K562 (cell line): Measurements from ENCODE around the gene CFDP1. TPM values are rescaled to one million over a fixed set of nuclear protein-coding genes. Genes with fewer than 3 reads are reported as not detected.
A peak's percentile ranks its signal among the peaks of the same experiment; 100 is the strongest.

Experiments used
- BACH1 ChIP-seq: fragments of 200-800 bp; sonication (Bioruptor generic); IDR thresholded peaks from 2 replicates; pipeline ENCODE4 v1.6.1; 2016; ENCODE audit warnings: missing genetic modification characterization, missing compliant biosample characterization
- BCL6 ChIP-seq: fragments of 250-450 bp; sonication (Bioruptor Pico); IDR thresholded peaks from 2 replicates; pipeline ENCODE4 v1.4.0; 2020
- BRD9 ChIP-seq: fragments of 450-650 bp; IDR thresholded peaks from 2 replicates; pipeline ENCODE4 v1.6.1; 2018; ENCODE audit warnings: low read depth; ENCODE audit not compliant: partially characterized antibody
- DDX20 ChIP-seq: fragments of 450-650 bp; IDR thresholded peaks from 2 replicates; pipeline ENCODE4 v1.6.1; 2016; ENCODE audit warnings: missing genetic modification characterization, low read depth, mild to moderate bottlenecking, missing compliant biosample characterization, moderate library complexity
- E2F6 ChIP-seq, 2 experiments: IDR thresholded peaks; 2 replicates each; pipeline ENCODE4 v1.6.1; 2011; ENCODE audit warnings: borderline replicate concordance in 1 of 2, control low read depth in 1 of 2, low read depth in 1 of 2, low read length in 1 of 2, mild to moderate bottlenecking in 1 of 2, mixed read lengths in 1 of 2, moderate library complexity in 1 of 2; ENCODE audit not compliant: insufficient read depth in 1 of 2, insufficient read length in 1 of 2, poor library complexity in 1 of 2, severe bottlenecking in 1 of 2; ENCODE audit errors: extremely low read depth in 1 of 2
- FOXA3 ChIP-seq, 2 experiments: fragments of 450-650 bp in 1 of 2; sonication (generic) in 1 of 2; formaldehyde crosslinking; IDR thresholded peaks in 1 of 2; conservative IDR thresholded peaks in 1 of 2; 2 replicates each; pipeline versions ENCODE4 v1.4.0 to v1.8.0; 2020 to 2022; ENCODE audit warnings: mild to moderate bottlenecking in 2 of 2, missing genetic modification reagents in 1 of 2
- FOXJ2 ChIP-seq: fragments of 200-800 bp; sonication (Bioruptor generic); IDR thresholded peaks from 2 replicates; pipeline ENCODE4 v1.6.1; 2016; ENCODE audit warnings: missing genetic modification characterization, missing compliant biosample characterization
- HDGF ChIP-seq: fragments of 450-650 bp; IDR thresholded peaks from 2 replicates; pipeline ENCODE4 v1.6.1; 2016
- NBN ChIP-seq: fragments of 450-650 bp; IDR thresholded peaks from 2 replicates; pipeline ENCODE4 v1.6.1; 2016; ENCODE audit warnings: low read depth, mild to moderate bottlenecking
- RBM17 ChIP-seq: fragments of 200-400 bp; formaldehyde crosslinking; IDR thresholded peaks from 2 replicates; pipeline ENCODE4 v1.6.1; 2017; ENCODE audit warnings: low read depth, mild to moderate bottlenecking, low read length, borderline replicate concordance
- SAFB2 ChIP-seq: fragments of 200-400 bp; formaldehyde crosslinking; IDR thresholded peaks from 2 replicates; pipeline ENCODE4 v1.6.1; 2018; ENCODE audit warnings: borderline replicate concordance, low read length, low read depth, moderate library complexity; ENCODE audit not compliant: severe bottlenecking
- SIN3B ChIP-seq: fragments of 450-650 bp; IDR thresholded peaks from 2 replicates; pipeline ENCODE4 v1.6.1; 2017; ENCODE audit warnings: low read depth, mild to moderate bottlenecking, moderate library complexity
- SIRT6 ChIP-seq: IDR thresholded peaks from one replicate; pipeline ENCODE4 v1.6.1; 2012; ENCODE audit warnings: low read depth, mild to moderate bottlenecking, control low read depth, inconsistent platforms, low read length, moderate library complexity
- TEAD4 ChIP-seq, 2 experiments: sonication (generic) in 1 of 2; formaldehyde crosslinking in 1 of 2; IDR thresholded peaks; 2 replicates each; pipeline versions ENCODE4 v1.6.1 to v1.8.0; 2012 to 2022; ENCODE audit warnings: borderline replicate concordance in 1 of 2, inconsistent platforms in 1 of 2, low read length in 1 of 2, mild to moderate bottlenecking in 1 of 2, missing genetic modification reagents in 1 of 2
- YY1 ChIP-seq, 3 experiments: IDR thresholded peaks; 2 replicates each; pipeline ENCODE4 v1.6.1; 2011; ENCODE audit warnings: low read length in 2 of 3, mild to moderate bottlenecking in 2 of 3, moderate library complexity in 2 of 3, borderline replicate concordance in 1 of 3, control low read depth in 1 of 3, low read depth in 1 of 3; ENCODE audit not compliant: insufficient read depth in 3 of 3, insufficient replicate concordance in 2 of 3, control insufficient read depth in 1 of 3, insufficient read length in 1 of 3; ENCODE audit errors: extremely low read depth in 1 of 3
- ZBTB5 ChIP-seq: fragments of 450-650 bp; IDR thresholded peaks from 2 replicates; pipeline ENCODE4 v1.6.1; 2017; ENCODE audit warnings: antibody characterized with exemption
- ZKSCAN8 ChIP-seq: fragments of 200-800 bp; sonication (Bioruptor generic); IDR thresholded peaks from 2 replicates; pipeline ENCODE4 v1.6.1; 2016; ENCODE audit warnings: missing genetic modification characterization, missing compliant biosample characterization
- ZNF175 ChIP-seq: fragments of 200-800 bp; sonication (Bioruptor generic); IDR thresholded peaks from 2 replicates; pipeline ENCODE4 v1.6.1; 2016; ENCODE audit warnings: low read depth, mild to moderate bottlenecking, missing genetic modification characterization, missing compliant biosample characterization
- ZNF384 ChIP-seq: IDR thresholded peaks from 2 replicates; pipeline ENCODE4 v1.6.1; 2012; ENCODE audit warnings: low read depth, low read length, improper control_type of control experiment
- ZNF444 ChIP-seq: fragments of 250-450 bp; sonication (Bioruptor Pico); IDR thresholded peaks from 2 replicates; pipeline ENCODE4 v1.4.0; 2020; ENCODE audit warnings: mild to moderate bottlenecking, moderate library complexity
- ZNF507 ChIP-seq: conservative IDR thresholded peaks from 2 replicates; pipeline ENCODE4 v1.6.1; 2017; ENCODE audit warnings: missing genetic modification characterization, missing compliant biosample characterization
- ZNF561 ChIP-seq: fragments of 450-650 bp; formaldehyde crosslinking; conservative IDR thresholded peaks from 2 replicates; pipeline ENCODE4 v1.4.0; 2020; ENCODE audit warnings: mild to moderate bottlenecking, moderate library complexity
- ZNF639 ChIP-seq, 2 experiments: fragments of 200-800 bp in 1 of 2; sonication (Bioruptor generic) in 1 of 2; sonication (generic) in 1 of 2; formaldehyde crosslinking in 1 of 2; IDR thresholded peaks in 1 of 2; conservative IDR thresholded peaks in 1 of 2; 2 replicates each; pipeline versions ENCODE4 v1.5.0 to v1.6.1; 2016 to 2020; ENCODE audit warnings: missing compliant biosample characterization in 1 of 2, missing genetic modification characterization in 1 of 2, missing genetic modification reagents in 1 of 2
- polyA plus RNA-seq, 8 experiments: library from polyadenylated mRNA; depleted of rRNA in 4 of 8; stranded (reverse) in 5 of 8; unstranded in 3 of 8; fragments of >200 nt; fragmentation: Nextera tagmentation in 2 of 8; fragmentation: Illumina TruSeq in 1 of 8; extraction: Ambion mirVana in 2 of 8; extraction: Trizol in 1 of 8; gene quantifications; 2 replicates each; pipeline versions ENCODE4 v1.2.1 to v1.2.3, GENCODE V29; 2011 to 2014; ENCODE audit warnings: inconsistent platforms in 1 of 8, missing spikeins in 1 of 8
- total RNA-seq, 7 experiments: library from RNA; depleted of rRNA in 6 of 7; stranded (reverse); fragments of >200 nt in 6 of 7; fragmentation: Illumina TruSeq in 2 of 7; extraction: Trizol in 2 of 7; gene quantifications; 2 replicates each; pipeline versions ENCODE4 v1.2.1 to v1.2.3, GENCODE V29; 2011 to 2021; ENCODE audit warnings: low replicate concordance in 1 of 7

CFDP1 gene
- total and polyA plus RNA-seq, 9 of the 15 experiments (the other 6 are each of a cell fraction or from before 2014, with no cell fraction given) = 31.5 to 78.4 (median 61.7) TPM

GRCh38 chr16:75317101-75317522 is 116.2 kb downstream of the CFDP1 start (continued):
- TF ChIP-seq E2F6 (IDR thresholded peaks at IDR 0.05; ENCODE audit: borderline replicate concordance in 1 of 2, extremely low read depth in 1 of 2, insufficient read depth in 1 of 2, insufficient read length in 1 of 2, low read depth in 1 of 2, low read length in 1 of 2, poor library complexity in 1 of 2, severe bottlenecking in 1 of 2) = peak in 1 of 2 experiments; percentile 19
- TF ChIP-seq BRD9 = no peak
- TF ChIP-seq ZNF639 (CRISPR knock-in tag; conservative IDR thresholded peaks at IDR 0.05 in 1 of 2, IDR thresholded peaks at IDR 0.05 in 1 of 2) = 0 out of 4 replicates have a peak, but pooled peaks of 1 of the 2 experiments have one; percentile 49
- peak in 1 of 2 experiments; percentile 26; a peak in 1 of 4 replicates for TF ChIP-seq FOXA3 (CRISPR knock-in tag; conservative IDR thresholded peaks at IDR 0.05 in 1 of 2, IDR thresholded peaks at IDR 0.05 in 1 of 2)
- no peak for TF ChIP-seq SIRT6
- TF ChIP-seq DDX20 = no peak
- TF ChIP-seq ZNF175 (CRISPR knock-in tag) = 0 out of 2 replicates have a peak, but pooled peaks have one; percentile 72
- TF ChIP-seq SAFB2 = no peak
- no peak for TF ChIP-seq FOXJ2 (tag)
- no peak for TF ChIP-seq ZBTB5
- TF ChIP-seq ZKSCAN8 (CRISPR knock-in tag) = no peak
- TF ChIP-seq BCL6 (CRISPR knock-in tag) = no peak
- no peak for TF ChIP-seq SIN3B
- no peak for TF ChIP-seq BACH1
- peak; percentile 45; the same call in 1 of the 2 replicates for TF ChIP-seq TEAD4 (IDR thresholded peaks at IDR 0.05; ENCODE audit: low read length)
- TF ChIP-seq TEAD4 (CRISPR knock-in tag; IDR thresholded peaks at IDR 0.05; ENCODE audit: borderline replicate concordance) = no peak
- no peak for TF ChIP-seq ZNF444 (CRISPR knock-in tag)
- TF ChIP-seq ZNF507 (tag) = no peak
- no peak for TF ChIP-seq HDGF
- peak in 1 of 3 experiments; percentile 59 for TF ChIP-seq YY1 (IDR thresholded peaks at IDR 0.05; ENCODE audit: borderline replicate concordance in 1 of 3, control insufficient read depth in 1 of 3, extremely low read depth in 1 of 3, insufficient read depth in 3 of 3, insufficient read length in 1 of 3, insufficient replicate concordance in 2 of 3, low read depth in 1 of 3, low read length in 2 of 3)
- TF ChIP-seq RBM17 = no peak
- no peak for TF ChIP-seq NBN
- TF ChIP-seq ZNF561 (CRISPR knock-in tag) = no peak
- no peak for TF ChIP-seq ZNF384
